Mesenchymal stem cell (in vitro differentiated cells and primary cell): ENCODE measurements around the gene RUNX2.
A peak's percentile ranks its signal among the peaks of the same experiment; 100 is the strongest.

Experiments used
- DNase-seq: peaks from one replicate; pipeline ENCODE4 v3.0.0-alpha.2; 2013
- H2AFZ ChIP-seq: one replicate; pipeline ENCODE4 v1.6.1; 2013; ENCODE audit warnings: low read depth, mild to moderate bottlenecking, control low read depth, inconsistent platforms, low read length, moderate library complexity
- H2AK5ac ChIP-seq: 2 replicates; pipeline ENCODE4 v1.6.1; 2013; ENCODE audit warnings: low read length, moderate library complexity, mild to moderate bottlenecking, inconsistent platforms; ENCODE audit not compliant: severe bottlenecking
- H2BK120ac ChIP-seq: one replicate; pipeline ENCODE4 v1.6.1; 2013; ENCODE audit warnings: low read depth, mild to moderate bottlenecking, inconsistent platforms, low read length, moderate library complexity
- H2BK12ac ChIP-seq, 2 experiments: one replicate each; pipeline ENCODE4 v1.6.1; 2013; ENCODE audit warnings: inconsistent platforms in 2 of 2, low read length in 2 of 2, mild to moderate bottlenecking in 2 of 2, moderate library complexity in 2 of 2, control low read depth in 1 of 2
- H2BK15ac ChIP-seq: one replicate; pipeline ENCODE4 v1.6.1; 2013; ENCODE audit warnings: mild to moderate bottlenecking, low read depth, inconsistent platforms; ENCODE audit not compliant: poor library complexity, severe bottlenecking
- H2BK5ac ChIP-seq: 2 replicates; pipeline ENCODE4 v1.6.1; 2013; ENCODE audit warnings: low read depth, mild to moderate bottlenecking, low read length, control low read depth, inconsistent platforms; ENCODE audit not compliant: poor library complexity, severe bottlenecking
- H3K14ac ChIP-seq, 2 experiments: one replicate each; pipeline ENCODE4 v1.6.1; 2013; ENCODE audit warnings: inconsistent platforms in 2 of 2, low read length in 2 of 2, control low read depth in 1 of 2, mild to moderate bottlenecking in 1 of 2, moderate library complexity in 1 of 2
- H3K18ac ChIP-seq, 2 experiments: one replicate each; pipeline ENCODE4 v1.6.1; 2013; ENCODE audit warnings: inconsistent platforms in 2 of 2, low read length in 2 of 2, control low read depth in 1 of 2, low read depth in 1 of 2, mild to moderate bottlenecking in 1 of 2
- H3K23ac ChIP-seq, 2 experiments: one replicate each; pipeline ENCODE4 v1.6.1; 2013; ENCODE audit warnings: inconsistent platforms in 2 of 2, low read length in 2 of 2, mild to moderate bottlenecking in 2 of 2, moderate library complexity in 2 of 2, control low read depth in 1 of 2
- H3K27ac ChIP-seq: 2 replicates; pipeline ENCODE4 v1.5.1; 2013; ENCODE audit warnings: mild to moderate bottlenecking, moderate library complexity, low read length, control low read depth, inconsistent platforms; ENCODE audit not compliant: poor library complexity, severe bottlenecking
- H3K27me3 ChIP-seq, 2 experiments: 2 replicates each; pipeline versions ENCODE4 v1.6.1 to v1.7.0; 2013; ENCODE audit warnings: low read length in 2 of 2, mild to moderate bottlenecking in 2 of 2, moderate library complexity in 2 of 2, control low read depth in 1 of 2, inconsistent platforms in 1 of 2; ENCODE audit not compliant: control insufficient read depth in 1 of 2, insufficient read depth in 1 of 2
- H3K36me3 ChIP-seq, 2 experiments: 2 replicates each; pipeline versions ENCODE4 v1.6.1 to v1.7.0; 2013; ENCODE audit warnings: low read length in 2 of 2, control low read depth in 1 of 2, inconsistent platforms in 1 of 2, low read depth in 1 of 2, mild to moderate bottlenecking in 1 of 2; ENCODE audit not compliant: insufficient read depth in 2 of 2, control insufficient read depth in 1 of 2
- H3K4ac ChIP-seq, 2 experiments: one replicate each; pipeline ENCODE4 v1.6.1; 2013; ENCODE audit warnings: inconsistent platforms in 2 of 2, low read length in 2 of 2, mild to moderate bottlenecking in 2 of 2, moderate library complexity in 2 of 2, control low read depth in 1 of 2, low read depth in 1 of 2
- H3K4me1 ChIP-seq: 2 replicates; pipeline ENCODE4 v1.6.1; 2013; ENCODE audit warnings: low read depth, low read length, control low read depth; ENCODE audit not compliant: control insufficient read depth, insufficient read depth
- H3K4me2 ChIP-seq: 2 replicates; pipeline ENCODE4 v1.6.1; 2013; ENCODE audit warnings: low read length, mild to moderate bottlenecking, inconsistent platforms; ENCODE audit not compliant: poor library complexity, severe bottlenecking
- H3K4me3 ChIP-seq, 2 experiments: 2 replicates each; pipeline versions ENCODE4 v1.5.1 to v1.7.0; 2013; ENCODE audit warnings: low read length in 2 of 2, mild to moderate bottlenecking in 2 of 2, control low read depth in 1 of 2, low read depth in 1 of 2; ENCODE audit not compliant: insufficient read depth in 1 of 2
- H3K79me1 ChIP-seq: replicated peaks from 2 replicates; pipeline ENCODE4 v1.6.1; 2013; ENCODE audit warnings: mild to moderate bottlenecking, control low read depth, low read length, inconsistent platforms; ENCODE audit not compliant: poor library complexity, severe bottlenecking
- H3K9ac ChIP-seq: 2 replicates; pipeline ENCODE4 v1.7.0; 2013; ENCODE audit warnings: mild to moderate bottlenecking, low read length, moderate library complexity
- H3K9me3 ChIP-seq: 2 replicates; pipeline ENCODE4 v1.7.0; 2013; ENCODE audit warnings: mild to moderate bottlenecking, low read length; ENCODE audit not compliant: control insufficient read depth
- H4K8ac ChIP-seq: one replicate; pipeline ENCODE4 v1.6.1; 2013; ENCODE audit warnings: inconsistent platforms, mild to moderate bottlenecking, low read length, moderate library complexity
- H4K91ac ChIP-seq: one replicate; pipeline ENCODE4 v1.6.1; 2013; ENCODE audit warnings: mild to moderate bottlenecking, low read length, inconsistent platforms
- WGBS: methylation state at CpG from one replicate; pipeline ENCODE4 v1.1.7; 2013; ENCODE audit warnings: mixed read lengths; 5-methylcytosine and 5-hydroxymethylcytosine counted together

Gene RUNX2

DNA sequence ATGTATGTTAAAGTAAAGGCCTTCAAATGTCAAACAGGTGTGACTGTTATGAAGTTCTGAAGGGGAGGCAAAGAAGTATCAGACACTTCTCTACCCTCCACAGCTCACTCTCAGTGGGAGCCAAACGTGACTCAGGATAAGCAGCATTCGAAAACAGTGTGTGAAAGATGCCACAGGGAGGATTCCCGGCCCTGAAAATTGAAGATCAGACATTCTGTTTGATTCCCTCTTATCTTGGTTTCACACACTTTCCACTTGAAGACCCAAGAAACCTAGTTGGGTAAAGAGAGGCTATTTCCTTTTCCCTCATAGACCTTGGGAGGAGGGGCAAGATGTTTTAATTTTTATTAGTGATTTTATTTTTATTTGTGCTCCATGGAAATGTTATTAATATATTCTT, 213.8 kb downstream of the RUNX2 start:
- no peak overlapping the region for H3K27ac ChIP-seq
- no peak overlapping the region for H2AK5ac ChIP-seq
- no peaks in the 10 kb centered on the region for H3K27me3 ChIP-seq
- peaks cover 13% of the 10 kb centered on the region for H3K4me1 ChIP-seq
- H3K9ac ChIP-seq, result no peak overlapping the region
- no peak overlapping the region for H3K4me2 ChIP-seq
- peaks cover 26% of the 10 kb centered on the region for H3K79me1 ChIP-seq
- no peak overlapping the region for H2BK5ac ChIP-seq
- H3K4me3 ChIP-seq, result no peak overlapping the region
- no peak for DNase-seq
- no peak overlapping the region for H3K23ac ChIP-seq
- peak overlapping the region in 1 of 2 experiments; percentile 76 for H2BK12ac ChIP-seq
- H2BK120ac ChIP-seq, result no peak overlapping the region
- H4K8ac ChIP-seq, result peak overlapping the region; percentile 30
- H2BK15ac ChIP-seq, result no peak overlapping the region
- H3K9me3 ChIP-seq, result no peaks in the 10 kb centered on the region
- no peak overlapping the region for H3K4ac ChIP-seq
- WGBS, result 70% methylated on average over 2 of the region's 3 CpGs
- no peak overlapping the region for H4K91ac ChIP-seq
- H3K18ac ChIP-seq, result no peak overlapping the region
- no peak overlapping the region for H3K14ac ChIP-seq
- peaks cover 2 to 15% of the 10 kb centered on the region in 2 experiments for H3K36me3 ChIP-seq
- no peak overlapping the region for H2AFZ ChIP-seq

DNA sequence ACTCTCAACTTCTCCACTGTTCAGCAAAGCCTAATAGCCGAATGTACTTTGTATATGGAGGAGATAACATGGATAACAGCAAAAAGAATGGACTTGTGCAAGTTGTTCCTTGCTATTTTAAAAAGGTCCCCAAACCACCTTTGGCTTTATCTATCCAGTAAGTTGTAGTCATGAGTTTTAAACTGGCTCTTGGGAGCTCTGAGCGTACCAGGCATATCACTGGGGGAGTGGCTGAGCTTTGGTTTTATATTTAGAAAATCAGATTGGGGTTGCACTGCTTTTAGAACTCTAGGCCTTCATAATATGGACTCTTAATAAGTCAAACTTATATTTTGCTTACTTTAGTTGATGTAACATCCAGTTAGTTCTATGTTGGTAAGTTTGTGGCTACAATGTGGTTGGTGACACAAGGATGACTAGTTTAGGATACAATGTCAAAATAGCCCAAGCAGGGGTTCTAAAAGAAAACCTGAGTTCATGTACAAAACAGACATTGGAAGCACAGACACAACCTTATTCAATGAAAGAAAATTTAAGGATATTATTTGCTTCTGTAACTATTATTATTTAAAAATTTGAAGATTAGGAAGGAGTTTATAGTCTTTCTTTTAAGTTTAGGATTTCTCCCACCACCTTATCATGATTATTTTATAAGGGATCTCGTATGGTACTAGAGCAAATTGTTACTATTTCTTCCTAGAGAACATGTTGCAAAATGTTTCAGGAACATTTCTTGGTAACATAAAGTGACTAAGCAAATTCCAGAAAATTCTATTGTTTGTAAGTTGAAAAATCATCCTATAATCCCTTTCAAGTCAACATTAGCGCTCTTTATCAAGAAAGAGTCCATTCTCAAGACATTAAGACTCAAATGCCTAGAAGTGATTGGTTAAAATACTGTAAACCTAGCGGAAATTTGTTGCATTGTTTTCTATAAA, 215.4 kb downstream of the RUNX2 start:
- Histone ChIP-seq H4K91ac (no peak overlapping the region), H3K27ac (peak overlapping the region; percentile 31), H3K27me3 (no peaks in the 10 kb centered on the region), H3K4me2 (no peak overlapping the region), H3K79me1 (peaks cover 22% of the 10 kb centered on the region), H2AK5ac (peak overlapping the region; percentile 7), H3K18ac (no peak overlapping the region), H3K4me1 (peaks cover 11% of the 10 kb centered on the region), H3K4ac (no peak overlapping the region), H2BK5ac (no peak overlapping the region), H2BK15ac (no peak overlapping the region), H2BK120ac (no peak overlapping the region), H2BK12ac (no peak overlapping the region), H3K4me3 (no peak overlapping the region), H3K36me3 (peaks cover 13 to 17% of the 10 kb centered on the region in 2 experiments), H4K8ac (no peak overlapping the region), H3K14ac (no peak overlapping the region), H3K9me3 (no peaks in the 10 kb centered on the region), H3K23ac (no peak overlapping the region), H3K9ac (no peak overlapping the region), H2AFZ (no peak overlapping the region)
- 93% methylated on average over 1 of the region's 5 CpGs for WGBS
- DNase-seq, result peak; percentile 42

DNA sequence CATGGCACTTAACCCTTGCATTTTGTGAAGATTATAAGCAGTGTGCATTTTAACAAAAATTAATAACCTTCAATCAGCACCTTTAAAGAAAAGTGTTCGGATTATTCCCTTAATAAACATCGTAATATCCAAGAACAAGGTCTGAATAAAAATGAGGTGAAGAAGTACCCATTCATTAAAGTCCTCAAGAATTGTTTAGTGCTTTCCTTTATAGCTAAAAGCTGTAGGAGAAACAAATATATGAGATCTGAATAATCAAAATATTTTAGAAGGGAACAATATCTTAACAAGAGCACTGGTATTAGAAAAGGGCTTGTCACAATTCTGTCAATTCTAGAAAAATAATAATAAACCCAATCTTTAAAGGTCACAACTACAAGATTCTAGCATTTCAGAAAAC, 217.3 kb downstream of the RUNX2 start:
- no peak overlapping the region for H3K18ac ChIP-seq
- H4K91ac ChIP-seq, result no peak overlapping the region
- no peak overlapping the region for H3K27ac ChIP-seq
- H3K79me1 ChIP-seq, result peaks cover 22% of the 10 kb centered on the region
- no peak overlapping the region for H3K14ac ChIP-seq
- no peak overlapping the region for H3K23ac ChIP-seq
- peaks cover 16% of the 10 kb centered on the region for H3K4me1 ChIP-seq
- WGBS, result no CpG with 5 or more reads among the region's 2 CpGs
- no peak overlapping the region for H2BK120ac ChIP-seq
- H4K8ac ChIP-seq, result no peak overlapping the region
- no peak overlapping the region for H3K4me2 ChIP-seq
- H2BK15ac ChIP-seq, result no peak overlapping the region
- H3K36me3 ChIP-seq, result peaks cover 13 to 20% of the 10 kb centered on the region in 2 experiments
- H2AK5ac ChIP-seq, result no peak overlapping the region
- H3K4ac ChIP-seq, result no peak overlapping the region
- H3K9me3 ChIP-seq, result no peaks in the 10 kb centered on the region
- H2AFZ ChIP-seq, result no peak overlapping the region
- no peak for DNase-seq
- no peaks in the 10 kb centered on the region for H3K27me3 ChIP-seq
- H2BK5ac ChIP-seq, result no peak overlapping the region
- H3K9ac ChIP-seq, result no peak overlapping the region
- no peak overlapping the region for H3K4me3 ChIP-seq
- H2BK12ac ChIP-seq, result no peak overlapping the region

DNA sequence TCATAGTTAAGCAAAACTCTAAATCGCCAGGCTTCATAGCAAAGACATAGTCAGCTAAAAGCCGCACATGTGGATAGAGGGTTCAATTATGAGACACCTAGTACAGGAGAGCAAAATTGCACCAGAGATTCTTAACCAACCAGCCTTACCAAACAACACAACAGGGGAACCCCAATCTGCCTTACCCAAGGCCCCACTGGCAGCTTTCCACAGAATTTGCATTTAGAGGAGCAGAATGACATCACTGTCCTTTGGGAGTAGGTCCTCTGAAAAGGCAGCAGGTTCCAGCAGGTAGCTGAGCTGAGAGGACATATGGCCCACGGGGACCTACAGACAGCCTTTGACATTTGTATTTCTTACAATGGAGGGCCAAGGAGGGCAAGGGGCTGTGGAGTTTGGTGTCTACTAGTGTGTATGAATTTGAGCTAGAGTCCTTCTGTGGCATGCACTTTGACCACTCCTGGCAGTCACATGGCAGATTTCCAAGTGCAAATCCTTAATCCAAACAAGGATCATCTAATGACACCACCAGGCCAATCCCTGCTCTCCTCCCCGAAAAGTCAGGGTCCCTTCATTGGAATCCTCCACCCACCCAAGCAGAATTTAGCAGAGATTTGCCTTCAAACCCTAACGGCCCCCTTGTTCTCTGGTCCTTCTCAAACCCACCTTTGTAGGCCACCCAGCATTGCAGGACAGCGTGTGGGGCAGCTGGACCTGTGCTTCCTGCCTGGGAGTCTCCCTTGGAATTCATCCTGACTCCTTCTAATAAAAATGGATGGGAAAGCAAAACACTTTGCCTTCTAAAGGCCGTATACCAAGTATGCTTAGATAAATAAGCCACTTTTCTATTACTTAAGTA, 220.8 kb downstream of the RUNX2 start:
- H3K79me1 ChIP-seq, result peaks cover 28% of the 10 kb centered on the region
- peak overlapping the region; percentile 59 for H4K8ac ChIP-seq
- H2BK5ac ChIP-seq, result no peak overlapping the region
- H3K4me2 ChIP-seq, result no peak overlapping the region
- peaks cover 12% of the 10 kb centered on the region for H3K4me1 ChIP-seq
- H3K36me3 ChIP-seq, result peaks cover 13 to 19% of the 10 kb centered on the region in 2 experiments
- peak; percentile 35 for DNase-seq
- no peak overlapping the region for H3K27ac ChIP-seq
- H3K27me3 ChIP-seq, result no peaks in the 10 kb centered on the region
- no peak overlapping the region for H3K9ac ChIP-seq
- H3K9me3 ChIP-seq, result no peaks in the 10 kb centered on the region
- no peak overlapping the region for H3K4me3 ChIP-seq
- 89% methylated on average over 6 of the region's 7 CpGs for WGBS
- peak overlapping the region in 1 of 2 experiments; percentile 98 for H3K23ac ChIP-seq
- H3K18ac ChIP-seq, result peak overlapping the region in 1 of 2 experiments; percentile 54
- peak overlapping the region in 1 of 2 experiments; percentile 44 for H3K14ac ChIP-seq
- no peak overlapping the region for H4K91ac ChIP-seq
- H2AFZ ChIP-seq, result no peak overlapping the region
- H2BK15ac ChIP-seq, result peak overlapping the region; percentile 92
- H2AK5ac ChIP-seq, result peak overlapping the region; percentile 6
- no peak overlapping the region for H2BK120ac ChIP-seq
- peak overlapping the region in 1 of 2 experiments; percentile 3 for H3K4ac ChIP-seq
- H2BK12ac ChIP-seq, result peak overlapping the region; percentile 38 to 87
